GM18508 (cell line): ENCODE data around the gene CD36.
"Not testable (repeated sequence)": the region's sequence is repeated elsewhere in the genome, so short reads cannot be mapped to it uniquely, and the experiment has no call there.

ENCODE experiments used
- ATAC-seq: cut with Tn5 transposase; IDR thresholded peaks from one replicate; pipeline ENCODE4 v1.9.1; 2021; ENCODE audit warnings: moderate number of reproducible peaks; ENCODE audit not compliant: insufficient read depth, unreplicated experiment

The CD36 gene

DNA sequence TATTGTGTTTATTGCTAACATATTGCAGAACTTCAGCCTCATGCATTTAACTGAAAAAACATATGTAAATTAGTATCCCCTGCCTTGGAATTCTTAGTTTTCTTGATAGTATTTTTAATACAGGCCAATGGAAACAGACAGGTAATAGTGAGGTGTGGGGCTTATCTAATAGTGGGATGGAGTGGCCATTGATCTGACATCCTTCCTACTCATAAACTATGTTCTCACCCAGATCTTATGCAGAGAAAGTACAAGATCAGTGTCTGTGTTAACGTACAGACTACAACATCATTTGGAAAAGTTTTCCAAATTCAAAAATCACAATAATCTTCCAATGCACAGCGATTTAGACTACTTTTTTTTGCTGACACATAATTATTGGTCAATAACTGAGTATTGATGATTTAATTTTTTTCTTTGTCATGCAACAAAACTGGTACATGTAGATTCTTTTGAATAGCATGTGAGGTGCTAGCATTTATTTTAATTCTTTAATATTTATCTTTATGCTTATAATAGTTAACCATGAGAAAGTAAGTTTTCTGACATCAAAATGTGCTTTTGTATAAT is 9.7 kb downstream of the CD36 start:
- ATAC-seq: no peak

DNA sequence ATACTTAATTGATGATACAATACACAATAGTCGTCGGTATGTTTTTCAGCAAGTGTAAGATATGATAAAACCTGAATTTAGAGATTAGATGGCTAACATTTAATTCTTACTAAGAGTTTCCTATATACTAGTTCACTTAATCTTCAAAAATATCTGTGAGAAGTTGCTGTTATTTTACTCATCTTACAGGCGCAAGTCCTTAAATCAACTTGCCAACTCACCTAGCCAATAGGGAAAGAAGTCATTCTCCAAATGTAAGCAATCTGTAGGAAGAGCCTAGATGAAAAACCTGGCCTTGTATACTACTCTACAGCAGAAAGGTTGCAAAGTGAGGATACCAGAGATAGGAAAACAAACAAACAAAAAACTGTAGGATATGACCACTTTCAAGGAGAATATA is 10.6 kb downstream of the CD36 start:
- no peak for ATAC-seq

DNA sequence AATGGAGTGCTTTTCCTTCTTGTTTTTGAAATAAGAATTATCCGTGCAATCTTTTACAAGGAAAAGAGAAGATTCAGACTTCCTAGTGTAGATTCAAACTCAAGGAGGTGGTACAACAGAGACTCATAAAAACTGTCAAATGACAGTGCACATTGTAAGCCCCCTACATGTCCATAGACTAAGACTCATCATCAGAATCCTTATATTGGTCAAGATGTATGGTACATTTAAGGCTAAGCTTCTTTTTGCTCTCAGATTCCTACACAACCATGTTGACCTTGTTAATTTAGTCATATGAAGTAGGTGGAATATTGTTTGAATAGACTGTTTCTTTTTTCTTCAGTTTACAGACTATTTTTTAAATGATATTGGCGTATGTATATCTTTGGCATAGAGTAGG is 11.6 kb downstream of the CD36 start:
- ATAC-seq: no peak

DNA sequence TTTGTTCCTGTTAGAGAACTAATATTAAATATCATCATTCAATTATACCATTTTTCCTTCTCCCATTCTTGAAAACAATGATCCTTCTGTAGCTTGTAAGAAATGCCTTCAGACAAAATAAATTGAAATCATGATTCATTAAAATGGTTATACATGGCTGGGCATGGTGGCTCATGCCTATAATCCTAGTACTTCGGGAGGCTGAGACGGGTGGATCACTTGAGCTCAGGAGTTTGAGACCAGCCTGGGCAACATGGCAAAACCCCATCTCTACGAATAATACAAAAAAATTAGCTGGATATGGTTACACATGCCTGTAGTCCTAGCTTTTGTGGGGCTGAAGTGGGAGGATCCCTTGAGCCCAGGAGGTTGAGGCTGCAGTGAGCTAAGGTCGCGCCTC is 13.0 kb downstream of the CD36 start:
- ATAC-seq: no peak

DNA sequence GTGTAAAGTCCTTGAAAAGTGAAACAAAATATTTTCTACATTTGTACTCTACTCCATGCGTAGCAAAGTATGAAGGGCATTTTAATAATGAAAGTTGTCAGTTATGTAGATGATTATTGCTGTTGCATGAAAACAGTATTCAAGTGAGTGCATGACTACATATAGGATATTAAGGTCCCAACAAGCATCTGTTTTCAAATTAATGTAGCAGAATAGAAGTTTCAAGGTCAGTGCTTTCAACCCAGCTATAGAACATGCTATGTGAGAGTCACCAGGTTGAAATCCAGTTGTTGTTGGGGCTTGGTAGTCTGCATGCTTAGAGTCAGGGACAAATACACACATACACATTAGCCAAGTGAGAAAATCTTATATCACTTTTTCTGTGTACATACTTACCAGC is 14.8 kb downstream of the CD36 start:
- no peak for ATAC-seq

DNA sequence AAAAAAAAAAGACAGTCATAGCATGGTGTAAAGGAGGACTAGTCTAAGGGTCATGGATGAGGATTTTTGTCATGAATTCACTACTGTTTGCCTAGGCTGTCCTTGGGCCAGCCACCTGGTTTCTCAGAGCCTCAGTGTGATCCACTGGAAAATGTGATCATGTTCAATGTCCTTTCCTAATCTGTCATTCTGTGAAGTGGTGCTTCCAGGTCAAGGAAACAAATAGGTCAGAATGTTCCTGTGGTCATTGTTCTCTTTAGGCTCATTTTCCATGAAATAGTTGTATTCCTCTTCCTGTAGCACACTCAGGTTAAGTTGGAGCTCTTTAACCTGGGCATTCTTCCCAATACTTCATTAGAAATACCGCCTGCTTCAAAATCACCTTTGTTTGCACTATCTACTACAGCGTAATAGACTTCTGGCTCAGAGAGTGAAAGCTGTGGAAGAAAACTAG is 16.5 kb downstream of the CD36 start:
- no peak for ATAC-seq

DNA sequence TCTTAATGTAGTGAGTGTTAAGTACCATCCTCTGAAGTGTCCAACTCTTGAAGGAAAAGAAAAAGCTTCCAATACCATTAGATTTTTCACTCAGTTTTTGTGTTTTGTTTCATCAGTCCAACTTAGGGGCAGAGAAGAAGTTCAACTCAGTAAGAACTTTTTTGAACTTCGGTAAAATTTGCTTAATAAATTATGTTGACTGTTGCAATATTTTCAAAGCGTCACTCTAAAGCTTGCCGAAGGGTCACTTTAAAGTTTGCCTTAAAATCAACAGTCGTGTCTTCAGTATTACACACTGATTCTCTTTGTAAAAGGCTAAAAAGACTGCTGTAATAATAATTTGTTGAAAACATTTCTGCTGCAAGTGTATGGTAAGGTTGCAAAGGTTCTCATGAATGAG is 17.6 kb downstream of the CD36 start:
- no peak for ATAC-seq

DNA sequence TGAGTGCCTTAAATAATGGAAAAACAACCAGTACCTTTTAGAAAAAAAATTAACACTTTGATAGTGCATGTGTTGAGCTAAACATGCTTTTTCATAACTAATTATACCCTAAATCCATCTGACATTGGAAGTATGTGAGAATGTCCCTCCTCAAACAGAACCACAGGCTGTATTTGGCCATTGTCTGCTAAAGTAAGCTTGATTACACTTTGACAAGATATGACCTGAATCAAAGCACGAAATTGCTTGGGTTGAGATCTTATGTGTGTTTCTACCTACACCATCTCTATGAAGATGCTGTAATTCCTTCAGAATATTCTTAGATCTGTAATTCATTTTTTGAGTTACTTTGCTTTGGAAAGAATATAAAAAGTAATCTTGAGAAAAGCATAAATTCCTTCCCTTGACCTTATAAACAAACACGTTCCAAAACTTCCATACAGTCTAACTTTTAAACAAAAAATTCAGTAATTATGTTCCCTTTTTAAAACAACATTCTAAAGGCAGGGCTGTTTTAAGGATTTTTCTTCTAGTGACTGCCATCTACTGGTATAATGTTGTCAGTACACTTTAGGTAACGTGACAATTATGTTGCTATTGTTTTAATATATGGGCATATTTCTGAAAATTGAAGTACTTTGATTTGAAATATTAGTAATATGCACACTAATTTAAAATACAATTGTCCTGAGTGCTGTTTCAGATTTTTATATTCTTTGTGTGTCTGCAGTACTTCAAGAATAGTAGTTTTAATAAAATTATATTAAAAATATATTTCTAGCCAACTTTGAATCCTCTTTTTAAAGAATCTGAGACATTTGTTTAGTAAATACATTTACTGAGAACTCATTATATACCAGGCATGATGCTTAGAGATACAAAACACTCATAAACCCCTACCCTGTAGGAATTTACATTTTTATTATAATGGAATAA is 20.9 kb downstream of the CD36 start:
- peak; percentile 61 for ATAC-seq

DNA sequence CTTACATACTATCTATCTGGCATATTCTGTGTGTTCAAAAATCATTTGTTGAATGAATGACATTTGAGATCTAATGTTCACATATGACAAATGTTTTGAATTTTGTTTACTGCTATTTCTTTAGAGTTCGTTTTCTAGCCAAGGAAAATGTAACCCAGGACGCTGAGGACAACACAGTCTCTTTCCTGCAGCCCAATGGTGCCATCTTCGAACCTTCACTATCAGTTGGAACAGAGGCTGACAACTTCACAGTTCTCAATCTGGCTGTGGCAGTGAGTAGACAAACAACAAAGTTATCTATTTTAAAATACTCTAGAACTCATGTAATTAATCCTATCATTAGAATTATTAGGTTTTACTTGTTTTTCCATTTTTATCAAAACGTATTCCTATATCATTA is 22.5 kb downstream of the CD36 start:
- no peak for ATAC-seq

DNA sequence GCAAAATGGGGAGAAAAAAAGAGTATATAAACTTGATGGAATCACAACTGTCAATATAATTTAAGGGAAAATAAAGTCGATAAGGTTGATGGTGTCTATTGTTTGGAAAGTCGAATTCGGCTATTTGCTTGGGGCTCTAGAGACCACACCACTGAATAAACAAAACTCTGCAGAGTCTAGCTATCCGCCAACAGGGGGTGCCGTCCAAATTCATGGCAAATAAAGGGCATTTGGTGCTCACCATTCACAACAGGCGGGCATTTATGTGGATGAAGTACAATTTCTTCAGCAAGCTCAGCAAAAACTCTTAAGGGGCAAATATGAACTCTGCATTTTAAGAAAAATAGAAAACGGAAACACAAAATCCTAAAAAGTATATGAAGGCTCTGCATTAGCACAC is 23.3 kb downstream of the CD36 start:
- no peak for ATAC-seq

DNA sequence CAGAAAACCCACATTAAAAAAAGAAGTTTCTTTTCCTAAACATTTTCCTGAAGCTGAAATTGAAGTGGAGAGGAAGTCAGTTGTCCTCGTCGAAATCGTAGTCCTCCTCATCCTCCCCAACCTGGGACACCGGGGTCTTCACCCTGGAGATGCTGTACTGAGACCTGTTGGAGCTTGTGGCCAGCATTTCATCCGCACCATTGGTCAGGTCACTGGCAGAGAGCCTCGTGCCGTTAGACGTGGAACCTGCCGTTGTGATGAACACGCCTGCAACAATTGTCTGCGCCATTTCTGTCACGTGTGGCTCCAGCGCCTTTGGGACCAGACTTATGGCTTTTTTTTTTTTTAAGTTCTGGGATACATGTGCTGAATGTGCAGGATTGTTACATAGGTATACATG is 23.8 kb downstream of the CD36 start:
- ATAC-seq: no peak

DNA sequence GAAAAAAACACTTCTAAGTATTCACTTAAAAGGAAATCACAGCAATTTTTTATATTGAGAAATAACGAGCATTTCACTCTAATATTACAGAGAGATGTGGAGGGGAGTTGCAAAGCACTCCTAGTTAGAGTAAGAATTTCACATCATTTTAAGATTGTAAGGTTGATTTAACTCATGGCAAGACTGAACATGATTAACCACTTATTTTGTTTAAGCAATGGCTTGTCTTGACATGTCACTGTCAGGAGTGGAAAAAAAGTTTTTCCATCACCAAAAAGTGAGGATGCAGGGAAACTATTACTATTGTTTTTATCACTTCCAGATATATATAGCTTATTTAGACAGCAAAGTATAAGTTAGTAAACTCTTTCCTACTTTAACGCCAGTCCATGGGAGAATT is 27.1 kb downstream of the CD36 start:
- ATAC-seq: no peak

DNA sequence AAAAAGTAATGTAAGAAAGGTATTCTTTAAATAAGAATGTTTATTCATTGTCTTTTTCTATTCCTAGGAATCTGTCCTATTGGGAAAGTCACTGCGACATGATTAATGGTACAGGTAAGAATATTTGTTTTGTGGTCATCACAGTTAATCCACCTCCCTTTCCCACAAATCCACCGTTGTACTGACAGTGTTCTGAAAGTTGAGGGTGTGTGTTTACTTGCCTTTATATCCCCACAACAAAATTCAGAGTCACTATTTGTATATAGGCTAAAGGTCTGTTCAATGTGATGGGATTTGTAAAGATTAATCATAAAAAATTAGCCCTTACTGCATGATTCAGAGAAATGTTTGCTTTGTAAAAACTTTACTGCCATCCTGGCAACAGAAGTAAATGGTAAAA is 27.9 kb downstream of the CD36 start:
- no peak for ATAC-seq

DNA sequence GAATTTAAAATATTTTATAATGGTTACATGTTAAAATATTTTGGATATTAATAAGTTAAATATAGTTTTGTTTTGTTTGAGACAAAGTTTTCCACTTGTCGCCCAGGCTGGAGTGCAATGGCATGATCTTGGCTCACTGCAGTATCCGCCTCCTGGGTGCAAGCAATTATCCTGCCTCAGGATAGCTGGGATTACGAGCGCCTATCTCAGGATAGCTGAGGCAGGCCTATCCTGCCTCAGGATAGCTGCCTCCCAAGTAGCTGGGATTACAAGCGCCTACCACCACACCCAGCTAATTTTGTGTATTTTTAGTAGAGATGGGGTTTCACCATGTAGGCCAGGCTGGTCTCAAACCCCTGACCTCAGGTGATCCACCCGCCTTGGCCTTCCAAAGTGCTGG is 30.9 kb downstream of the CD36 start:
- ATAC-seq: not testable (repeated sequence)

DNA sequence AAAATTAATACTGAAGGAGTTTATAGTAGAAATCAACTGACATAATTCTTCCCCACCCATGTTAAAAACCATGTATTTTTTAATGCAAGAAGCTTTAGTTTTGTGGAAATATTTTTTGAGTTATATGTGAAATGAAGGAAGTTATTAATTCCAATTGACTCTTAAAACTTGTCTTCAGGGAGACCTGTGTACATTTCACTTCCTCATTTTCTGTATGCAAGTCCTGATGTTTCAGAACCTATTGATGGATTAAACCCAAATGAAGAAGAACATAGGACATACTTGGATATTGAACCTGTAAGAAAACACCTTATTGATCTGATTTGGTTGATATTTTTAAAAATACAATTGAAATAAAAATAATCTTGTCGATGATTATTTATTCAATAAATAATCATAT is 33.3 kb downstream of the CD36 start:
- ATAC-seq: no peak

DNA sequence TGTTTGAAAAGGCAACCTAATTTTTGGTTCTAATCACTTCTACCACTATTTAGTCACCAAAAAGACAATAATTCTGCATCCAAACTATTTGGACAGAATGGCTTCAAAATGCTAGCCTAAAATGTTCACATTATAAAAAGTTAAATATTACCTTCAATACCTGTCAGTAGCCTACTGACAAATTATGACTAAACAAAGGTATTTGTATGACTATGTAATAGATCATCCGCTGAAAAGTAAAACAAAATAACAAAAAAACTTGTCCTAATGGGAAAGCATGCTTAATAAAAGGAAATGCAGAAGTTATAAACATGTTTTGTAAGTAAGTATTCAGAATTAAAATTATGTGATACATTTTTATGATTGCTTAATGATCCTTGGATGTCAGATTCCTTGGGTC is 36.6 kb downstream of the CD36 start:
- ATAC-seq: no peak

DNA sequence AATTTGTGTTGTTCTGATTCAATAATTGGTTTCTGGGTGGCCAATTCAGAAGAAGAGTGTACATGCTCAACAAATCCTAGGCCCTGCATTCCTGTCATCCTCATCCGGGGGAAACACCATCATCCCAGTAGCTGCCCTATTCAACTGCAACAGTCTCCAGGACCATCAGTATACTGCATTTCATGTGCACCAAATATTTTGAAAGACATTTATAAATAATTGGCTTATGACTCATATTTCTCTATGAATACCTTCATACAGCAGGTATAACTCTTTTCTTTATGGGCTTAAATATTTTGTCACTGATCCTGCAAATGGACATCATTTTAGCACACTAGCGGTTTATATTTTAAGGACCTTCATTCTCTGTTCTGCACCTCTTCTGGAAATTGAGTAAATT is 38.0 kb downstream of the CD36 start:
- no peak for ATAC-seq

DNA sequence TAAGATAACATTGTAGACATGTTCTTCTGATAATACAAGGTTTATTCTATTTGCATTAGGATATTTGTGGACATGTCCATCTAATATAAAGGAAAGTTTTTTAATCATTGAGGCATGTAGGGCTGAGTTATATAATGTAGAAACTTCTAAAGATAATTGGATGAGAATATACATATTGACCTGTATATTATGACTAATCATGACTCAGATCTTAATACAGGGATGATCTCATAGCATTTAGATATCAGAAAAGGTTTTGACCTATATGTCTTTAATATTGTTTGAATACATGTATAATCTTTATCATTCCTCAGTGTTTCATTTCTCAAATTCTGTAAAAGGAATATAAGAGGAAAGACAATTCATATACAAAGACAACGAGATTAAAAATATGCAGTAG is 39.2 kb downstream of the CD36 start:
- ATAC-seq: no peak

DNA sequence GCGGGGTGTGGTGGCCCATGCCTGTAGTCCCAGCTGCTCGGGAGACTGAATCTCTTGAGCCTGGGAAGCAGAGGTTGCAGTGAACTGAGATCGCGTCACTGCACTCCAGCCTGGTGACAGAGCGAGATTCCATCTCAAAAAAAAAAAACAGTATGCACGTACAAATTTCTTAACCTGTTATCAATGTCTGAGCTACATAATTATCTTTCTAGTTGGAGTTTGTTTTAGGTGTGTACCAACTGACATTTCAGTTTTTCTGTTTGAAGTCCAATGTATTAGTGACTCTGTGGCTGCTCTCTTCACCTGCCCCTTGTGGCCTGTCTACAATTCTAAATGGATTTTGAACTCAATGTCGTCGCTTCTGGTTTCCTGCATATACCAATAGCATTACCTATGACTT is 40.3 kb downstream of the CD36 start:
- ATAC-seq: no peak

DNA sequence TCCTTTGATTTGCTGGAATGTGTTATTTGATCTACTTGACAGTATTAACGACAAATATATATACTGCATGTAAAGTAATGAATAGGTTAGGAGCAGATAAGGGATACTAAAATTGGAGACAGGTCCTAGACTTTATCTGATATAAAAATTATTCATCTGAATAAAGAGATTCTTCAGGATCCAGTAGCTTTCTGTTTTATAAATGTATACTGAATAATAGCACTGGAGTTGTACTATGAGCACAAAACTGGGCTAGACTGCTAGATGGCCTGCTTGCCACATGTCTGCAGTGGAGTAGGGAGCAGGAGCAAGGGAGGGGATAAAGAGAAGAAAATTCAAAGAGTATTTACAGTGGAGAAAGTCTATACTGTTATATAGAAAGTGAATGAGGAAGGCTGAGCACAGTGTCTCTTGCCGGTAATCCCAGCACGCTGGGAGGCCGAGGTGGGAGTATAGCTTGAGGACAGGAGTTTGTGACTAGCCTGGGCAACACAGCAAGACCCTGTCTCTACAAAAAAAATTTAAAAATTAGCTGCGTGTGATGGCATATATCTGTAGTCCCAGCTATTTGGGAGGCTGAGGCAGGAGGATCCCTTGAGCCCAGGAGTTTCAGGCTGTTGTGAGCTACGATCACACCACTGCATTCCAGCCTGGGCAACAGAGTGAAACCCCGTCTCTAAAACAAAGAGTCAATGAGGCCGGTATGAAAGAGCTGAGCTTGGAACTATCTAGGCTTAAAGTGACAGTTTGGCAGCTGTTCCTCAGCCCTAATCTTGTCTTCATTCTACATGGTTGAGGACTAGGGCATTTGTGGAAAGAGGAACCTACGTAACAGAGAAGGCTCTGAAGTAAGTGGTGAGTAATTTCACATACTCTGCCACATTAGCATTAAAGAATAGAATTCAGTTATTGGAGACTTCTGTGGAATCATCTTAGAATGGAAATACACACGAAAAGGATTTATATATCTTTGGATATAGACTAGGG is 41.8 kb downstream of the CD36 start:
- no peak for ATAC-seq
